HG02571 (cell line): ENCODE data around the gene KNOP1.
"Not testable (repeated sequence)": the region's sequence is repeated elsewhere in the genome, so short reads cannot be mapped to it uniquely, and the experiment has no call there.

Source experiments
- ATAC-seq: cut with Tn5 transposase; IDR thresholded peaks from one replicate; pipeline ENCODE4 v1.9.1; 2021; ENCODE audit warnings: mild to moderate bottlenecking, moderate library complexity; ENCODE audit not compliant: unreplicated experiment

The KNOP1 gene

DNA sequence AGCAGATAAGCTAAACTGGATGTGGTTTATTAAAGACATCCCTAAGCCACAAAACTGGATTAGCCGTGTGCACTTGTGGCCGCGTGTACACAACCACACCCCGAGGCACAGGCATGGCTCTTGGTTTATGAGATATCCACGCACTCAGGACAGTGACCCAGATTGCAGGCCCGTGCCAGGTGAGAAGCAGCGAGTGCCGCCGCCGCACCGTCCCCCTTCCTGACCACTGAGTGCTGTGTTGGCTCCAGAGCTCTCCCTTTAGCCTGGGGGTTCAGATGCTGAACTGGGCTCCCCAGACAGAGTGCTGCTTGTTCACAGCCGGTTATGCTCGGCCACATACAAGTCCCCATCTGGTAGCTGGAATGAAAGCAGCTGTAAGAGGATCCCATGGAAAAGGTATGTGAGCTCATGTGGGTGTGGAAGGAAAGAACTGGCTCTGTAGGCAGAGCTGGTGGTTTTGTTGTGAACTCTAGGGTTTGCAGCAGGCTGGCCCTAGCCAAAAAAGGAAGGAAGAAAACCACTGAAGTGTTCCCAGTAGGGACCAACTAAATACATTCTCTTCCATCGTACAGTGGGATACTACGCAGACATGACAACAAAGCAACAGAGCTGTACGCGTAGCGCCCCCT, 29.5 kb downstream of the KNOP1 start:
- ATAC-seq = no peak

GRCh38 chr16:19687279-19687678, 30.7 kb downstream of the KNOP1 start:
- no peak for ATAC-seq

GRCh38 chr16:19685176-19685575, 32.9 kb downstream of the KNOP1 start:
- no peak for ATAC-seq

DNA sequence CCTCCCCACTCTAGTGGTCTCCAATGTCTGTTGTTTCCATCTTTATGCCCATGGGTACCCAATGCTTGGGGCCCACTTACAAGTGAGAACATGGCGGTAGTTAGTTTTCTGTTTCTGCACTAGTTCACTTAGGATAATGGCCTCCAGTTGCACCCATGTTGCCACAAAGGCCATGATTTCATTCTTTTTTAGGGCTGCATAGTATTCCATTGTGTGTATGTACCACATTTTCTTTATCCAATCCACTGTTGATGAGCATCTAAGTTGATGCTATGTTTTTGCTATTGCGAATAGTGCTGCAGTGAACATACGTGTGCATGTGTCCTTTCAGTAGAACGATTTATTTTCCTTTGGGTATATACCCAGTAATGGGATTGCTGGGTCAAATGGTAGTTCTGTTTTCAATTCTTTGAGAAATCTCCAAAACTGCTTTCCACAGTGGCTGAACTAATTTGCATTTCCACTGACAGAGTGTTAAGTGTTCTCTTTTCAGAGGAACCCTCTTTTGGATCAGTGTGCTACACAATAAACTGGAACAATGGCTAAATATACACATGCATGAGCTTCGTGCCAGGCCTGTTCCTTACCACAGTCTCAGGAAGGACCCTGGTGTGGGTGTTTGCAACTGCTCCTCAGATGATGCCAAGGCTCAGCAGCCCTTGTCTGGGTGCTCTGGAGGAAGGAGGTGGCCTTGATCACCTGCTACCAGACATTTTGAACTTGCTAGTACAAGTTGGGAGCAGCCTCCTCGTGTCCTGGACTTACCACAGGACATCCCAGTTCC, 34.4 kb downstream of the KNOP1 start:
- no peak for ATAC-seq

- ATAC-seq = no peak
Observed at GRCh38 chr16:19681637-19682036, 36.4 kb downstream of the KNOP1 start.

GRCh38 chr16:19680881-19681340, 37.1 kb downstream of the KNOP1 start:
- ATAC-seq = no peak

- not testable (repeated sequence) for ATAC-seq
Observed at GRCh38 chr16:19679281-19679680, 38.7 kb downstream of the KNOP1 start.

GRCh38 chr16:19678804-19679203, 39.2 kb downstream of the KNOP1 start:
- ATAC-seq = no peak

DNA sequence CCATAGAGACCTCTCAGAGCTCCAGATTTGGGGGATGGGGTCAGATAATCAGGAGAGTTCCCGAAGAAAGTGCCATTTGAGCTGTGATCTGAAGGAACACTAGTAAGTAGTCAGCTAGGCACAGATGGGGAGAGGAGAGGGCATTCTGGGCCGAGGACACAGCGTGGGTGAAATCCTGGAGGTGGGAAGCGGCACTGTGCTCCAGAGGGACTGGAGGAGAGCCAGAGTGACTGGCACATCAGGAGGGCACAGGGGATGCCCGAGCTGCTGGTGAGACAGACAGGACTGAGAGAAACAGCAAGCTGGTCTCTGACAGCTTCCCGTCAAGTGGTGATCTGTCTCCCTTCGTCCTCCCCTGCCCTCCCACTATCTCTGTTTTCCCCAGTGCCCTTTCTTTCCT, 40.6 kb downstream of the KNOP1 start:
- ATAC-seq = no peak

GRCh38 chr16:19674485-19674884, 43.5 kb downstream of the KNOP1 start:
- no peak for ATAC-seq

DNA sequence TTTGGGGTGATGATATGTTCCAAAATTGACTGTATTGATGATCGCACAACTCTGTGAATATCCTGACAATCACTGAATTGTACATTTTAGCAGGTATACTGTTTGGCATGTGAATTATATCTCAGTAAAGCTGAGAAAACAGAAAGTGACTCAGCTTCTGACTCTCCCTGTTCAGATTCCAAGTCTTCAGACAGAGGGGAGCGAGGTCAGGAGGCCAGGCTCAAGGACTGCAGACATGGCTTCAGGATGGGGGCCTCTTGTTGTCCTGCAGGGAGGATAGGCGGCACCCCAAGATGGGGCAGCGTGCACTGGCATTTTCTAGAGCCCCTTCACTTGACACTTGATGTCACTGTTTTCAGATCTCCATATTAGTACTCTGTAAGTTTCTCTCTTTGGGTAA, 45.6 kb downstream of the KNOP1 start:
- no peak for ATAC-seq

DNA sequence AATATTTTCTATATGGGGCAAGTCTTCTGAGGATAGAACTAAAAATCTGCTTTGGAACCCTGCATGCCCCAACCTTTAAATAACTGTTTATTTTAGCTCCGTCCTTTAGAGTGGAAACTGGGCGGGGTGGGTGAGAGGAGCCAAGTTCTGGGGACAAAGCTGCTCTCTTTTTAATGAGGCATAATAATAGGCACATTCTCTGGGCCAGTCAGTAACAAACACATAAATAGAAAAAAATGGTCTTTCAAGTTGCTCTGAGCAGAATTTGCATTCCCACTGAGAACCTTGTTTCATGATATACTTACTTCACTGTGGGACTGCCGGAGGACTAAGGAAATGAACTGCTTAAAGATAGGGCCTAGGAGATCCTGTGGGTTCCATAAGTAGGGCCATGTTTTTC, 51.5 kb downstream of the KNOP1 start:
- no peak for ATAC-seq

- not testable (repeated sequence) for ATAC-seq
Observed at GRCh38 chr16:19665313-19665712, 52.7 kb downstream of the KNOP1 start.

- ATAC-seq = no peak
Observed at GRCh38 chr16:19664166-19664565, 53.9 kb downstream of the KNOP1 start.

DNA sequence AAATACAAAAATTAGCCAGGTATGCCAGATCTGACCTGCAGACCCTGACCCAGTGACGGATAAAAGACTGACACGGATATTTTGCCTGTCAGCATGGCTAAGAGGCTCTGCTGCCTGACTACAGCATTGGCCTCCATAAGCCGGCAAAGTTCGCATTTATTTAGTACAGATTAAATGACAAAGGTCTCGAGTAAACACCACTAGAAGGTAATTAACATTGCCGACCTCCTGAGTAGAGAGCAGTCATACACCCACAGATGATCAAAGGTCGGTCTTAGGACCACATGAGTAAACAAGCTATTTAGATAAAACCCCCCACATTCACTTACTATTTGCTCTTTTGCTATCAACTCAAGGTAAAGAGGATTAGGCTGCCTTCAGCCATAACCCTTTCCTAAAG, 55.7 kb downstream of the KNOP1 start:
- ATAC-seq = no peak

- no peak for ATAC-seq
Observed at GRCh38 chr16:19660432-19660831, 57.6 kb downstream of the KNOP1 start.

DNA sequence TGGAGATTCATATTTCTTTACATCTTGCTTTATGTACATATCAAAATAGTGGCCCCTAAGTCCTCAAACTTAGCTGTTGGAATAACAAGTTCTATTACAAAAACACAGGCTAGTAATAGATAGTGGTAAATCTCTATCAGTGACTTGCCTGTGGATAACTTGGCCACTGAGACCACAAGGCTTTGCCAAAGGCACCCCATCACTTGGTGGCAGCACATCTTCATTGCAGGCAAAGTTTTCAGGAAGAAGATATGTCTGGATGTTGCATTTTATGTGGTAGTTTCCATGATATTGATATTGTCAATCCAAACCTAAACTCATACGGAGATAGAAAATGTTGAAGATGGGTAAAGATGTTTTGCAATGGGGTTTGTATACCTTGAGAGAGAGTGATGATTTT, 58.5 kb downstream of the KNOP1 start:
- no peak for ATAC-seq

GRCh38 chr16:19657831-19658230, 60.2 kb downstream of the KNOP1 start:
- no peak for ATAC-seq

DNA sequence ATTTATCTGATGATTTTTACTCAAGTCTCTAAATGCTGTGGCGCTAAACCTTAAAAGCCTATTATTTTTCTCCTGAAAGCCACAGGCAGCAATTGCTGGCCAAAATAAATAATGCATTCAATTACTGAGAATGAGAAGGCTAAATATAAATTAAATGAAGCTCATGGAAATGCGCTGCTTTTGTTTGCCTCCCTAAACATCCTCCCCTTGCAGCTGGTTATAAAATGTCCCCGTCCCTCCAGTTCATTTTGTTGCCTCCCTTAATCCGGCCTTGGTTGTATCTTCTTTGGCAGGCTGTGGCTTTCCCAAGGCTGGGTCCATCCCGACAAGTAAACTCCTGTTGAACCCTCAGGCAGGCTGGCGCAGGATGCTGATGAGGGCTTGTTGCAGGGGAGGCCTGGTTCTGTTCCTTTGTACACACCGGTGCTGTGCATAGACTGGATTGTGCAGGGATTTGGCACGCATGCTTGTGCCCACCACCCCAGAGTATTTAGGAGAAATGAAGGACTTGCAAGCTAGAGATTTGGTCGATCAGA, 62.7 kb downstream of the KNOP1 start:
- no peak for ATAC-seq

DNA sequence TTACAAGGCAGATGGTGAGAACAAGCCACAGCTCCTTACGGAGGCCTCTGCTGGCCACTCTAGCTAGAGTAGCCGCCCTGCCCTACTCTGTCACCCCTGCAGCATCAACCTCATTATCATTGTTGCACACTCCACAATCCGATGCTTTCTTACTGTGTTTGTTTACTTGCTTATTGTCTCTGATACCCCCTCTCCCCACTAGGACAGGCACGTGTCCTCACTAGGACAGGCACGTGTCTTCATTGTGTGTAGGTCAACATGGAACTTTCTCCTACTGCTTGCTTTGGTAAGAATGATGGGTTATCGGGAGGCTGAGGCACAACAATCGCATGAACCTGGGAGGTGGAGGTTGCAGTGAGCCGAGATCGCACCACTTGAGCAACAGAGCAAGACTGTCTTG, 63.9 kb downstream of the KNOP1 start:
- ATAC-seq = no peak
